ENCODE data around the gene MAPK11.
A peak's percentile ranks its signal among the peaks of the same experiment; 100 is the strongest.

MAPK11 gene

DNA sequence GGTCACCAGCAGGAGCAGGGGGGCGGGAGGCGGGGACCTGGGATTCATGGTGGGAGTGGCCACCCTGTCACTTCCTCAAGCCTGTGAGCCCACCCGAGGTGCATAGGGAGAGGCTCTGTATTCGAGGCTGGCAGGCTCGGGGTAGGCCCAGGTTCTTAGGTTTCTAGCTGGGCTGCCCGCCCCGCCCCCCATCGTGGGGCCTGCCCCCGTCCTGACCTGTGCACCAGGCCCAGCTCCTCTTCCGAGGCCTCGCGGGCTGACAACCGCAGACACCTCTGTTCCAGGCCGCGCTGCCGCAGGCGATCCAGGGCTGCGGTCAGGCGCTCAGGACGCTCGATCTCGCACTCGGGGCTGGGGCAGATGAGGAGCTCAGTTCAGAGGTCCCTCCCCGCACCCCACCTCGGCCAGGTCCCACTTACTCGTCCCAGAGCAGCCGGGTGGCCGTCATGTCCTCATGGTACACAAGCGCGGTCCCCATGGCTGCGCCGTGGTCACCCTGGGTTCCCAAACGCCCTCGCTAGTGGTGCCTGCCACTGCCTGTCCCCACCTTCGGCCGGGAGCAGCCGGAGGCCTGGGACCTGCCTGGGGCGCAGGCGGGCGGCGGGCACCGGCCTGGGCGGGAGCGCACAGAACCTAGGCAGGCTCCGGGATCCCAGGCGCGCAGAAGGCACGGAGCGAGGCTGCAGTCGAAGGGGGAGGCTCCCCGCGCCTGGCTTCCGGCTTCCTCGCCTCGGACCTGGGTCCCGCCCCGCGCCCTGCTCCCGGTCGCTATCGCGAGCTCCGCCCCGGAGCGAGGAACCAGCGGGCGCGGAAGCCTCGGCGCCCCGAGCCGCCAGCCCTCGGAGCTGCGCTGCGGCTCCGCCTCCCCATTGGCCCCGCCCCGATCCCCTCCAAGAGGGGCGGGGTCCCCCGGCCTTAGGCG, 19.4 kb downstream of the MAPK11 start, which contains the start of gene HDAC10:
TSS of gene HDAC10 (minus strand) at position 711 of the 922 bp plus-strand sequence. CDS start at position 478, 233 bp downstream.
- no peaks in the 10 kb centered on the region for H3K9me3 ChIP-seq (replicated peaks in 1 of 11)
- H4K20me1 ChIP-seq, result peaks cover 5 to 91% (median 57%) of the 10 kb centered on the region in 11 experiments; a peak in 20 of 22 replicates
- H3K4me3 ChIP-seq, result peak within 1 kb of the TSS; percentile 72 to 88 (median 82)
- peaks cover 43 to 64% (median 50%) of the 10 kb centered on the region in 10 experiments for H3K4me1 ChIP-seq
- TF ChIP-seq Cebpa-rat (IDR thresholded peaks at IDR 0.05), result no peak
- peak within 1 kb of the TSS; percentile 82 to 90 (median 88) for H3K9ac ChIP-seq
- no peaks in the 10 kb centered on the region for H3K27me3 ChIP-seq
- peak within 1 kb of the TSS; percentile 96 to 100 (median 98) for H3K4me2 ChIP-seq
- H3K36me3 ChIP-seq, result peaks cover 14 to 72% (median 44%) of the 10 kb centered on the region in 11 experiments; a peak in 21 of 22 replicates
- H3K27ac ChIP-seq, result peak within 1 kb of the TSS; percentile 60 to 87 (median 81); a peak in 21 of 22 replicates

- Histone ChIP-seq H3K9me3 (replicated peaks in 1 of 11) (no peaks in the 10 kb centered on the region), H3K4me1 (peaks cover 47 to 68% (median 55%) of the 10 kb centered on the region in 10 experiments), H4K20me1 (peaks cover 5 to 89% (median 59%) of the 10 kb centered on the region in 11 experiments; a peak in 20 of 22 replicates), H3K9ac (peak overlapping the region; percentile 82 to 90 (median 88)), H3K27me3 (no peaks in the 10 kb centered on the region), H3K36me3 (peaks cover 17 to 71% (median 44%) of the 10 kb centered on the region in 11 experiments; a peak in 21 of 22 replicates), H3K4me3 (peak overlapping the region; percentile 72 to 88 (median 82)), H3K27ac (peak overlapping the region in 10 of 11 experiments; percentile 60 to 87 (median 82); a peak in 16 of 22 replicates), H3K4me2 (peak overlapping the region; percentile 96 to 100 (median 98))
- no peak for TF ChIP-seq Cebpa-rat (IDR thresholded peaks at IDR 0.05)
Measured at GRCh38 chr22:50250249-50250554, 20.0 kb downstream of the MAPK11 start.

DNA sequence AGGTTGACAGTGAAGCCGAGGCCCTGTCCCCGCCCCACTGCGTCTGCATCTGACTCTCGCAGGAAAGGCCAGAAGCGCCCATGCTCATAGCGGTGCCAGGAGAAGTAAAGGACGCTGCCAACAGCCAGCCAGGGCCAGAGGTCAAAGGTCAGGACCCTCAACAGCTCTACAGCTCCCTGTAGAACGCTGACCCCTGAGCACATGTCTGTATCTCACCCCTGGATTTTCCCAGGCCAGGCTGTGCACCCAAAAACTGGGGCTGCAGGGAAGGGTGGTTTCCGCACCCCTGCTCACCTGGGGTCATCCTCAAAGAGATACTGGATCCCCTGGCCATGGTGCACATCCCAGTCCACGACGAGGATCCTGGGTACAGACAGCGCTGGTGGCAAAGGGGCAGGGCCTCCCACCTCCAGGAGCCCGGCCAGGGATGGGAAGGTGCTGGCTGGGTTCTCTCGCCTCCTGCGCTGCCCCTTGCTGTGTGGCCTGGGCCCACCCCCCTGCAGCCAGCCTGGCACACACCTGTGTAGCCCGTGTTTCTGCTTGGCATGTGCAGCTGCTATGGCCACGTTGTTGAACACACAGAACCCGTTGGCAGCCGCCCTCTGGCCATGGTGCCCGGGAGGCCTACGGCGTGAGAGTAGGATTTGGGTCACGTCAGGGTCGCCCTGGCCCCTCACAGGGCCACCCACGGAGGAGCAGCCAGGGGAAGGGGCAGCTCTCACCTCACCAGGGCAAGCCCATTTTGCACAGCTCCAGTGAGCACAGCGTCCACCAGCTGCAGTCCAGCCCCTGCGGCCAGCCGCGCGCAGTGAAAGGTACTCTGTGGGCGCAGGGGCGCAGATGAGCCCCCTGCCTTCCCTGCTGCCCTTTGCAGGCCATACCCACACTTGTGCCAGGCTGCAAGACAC, 20.6 kb downstream of the MAPK11 start:
- H3K4me1 ChIP-seq, result peaks cover 47 to 68% (median 55%) of the 10 kb centered on the region in 10 experiments
- no peak for TF ChIP-seq Cebpa-rat (IDR thresholded peaks at IDR 0.05)
- peak overlapping the region; percentile 96 to 100 (median 98) for H3K4me2 ChIP-seq

GRCh38 chr22:50248196-50249081, 21.7 kb downstream of the MAPK11 start:
- peaks cover 17 to 54% (median 32%) of the 10 kb centered on the region in 11 experiments; a peak in 21 of 22 replicates for H3K36me3 ChIP-seq
- H3K4me1 ChIP-seq, result peaks cover 50 to 74% (median 62%) of the 10 kb centered on the region in 10 experiments
- no peak for TF ChIP-seq Cebpa-rat (IDR thresholded peaks at IDR 0.05)
- H3K9ac ChIP-seq, result peak overlapping the region in 9 of 11 experiments; percentile 2 to 56 (median 31); a peak in 10 of 22 replicates
- H4K20me1 ChIP-seq, result peaks cover 5 to 79% (median 63%) of the 10 kb centered on the region in 11 experiments; a peak in 20 of 22 replicates
- peak overlapping the region in 2 of 11 experiments; percentile 38 to 40; a peak in 2 of 22 replicates for H3K27ac ChIP-seq
- H3K27me3 ChIP-seq, result no peaks in the 10 kb centered on the region
- no peak overlapping the region for H3K4me3 ChIP-seq
- peak overlapping the region; percentile 10 to 67 (median 44); a peak in 19 of 22 replicates for H3K4me2 ChIP-seq
- no peaks in the 10 kb centered on the region for H3K9me3 ChIP-seq (replicated peaks in 1 of 11)

More for the DNA sequence above, 20.6 kb downstream of the MAPK11 start:
- no peaks in the 10 kb centered on the region for H3K27me3 ChIP-seq
- peaks cover 5 to 83% (median 59%) of the 10 kb centered on the region in 11 experiments; a peak in 20 of 22 replicates for H4K20me1 ChIP-seq
- peaks cover 17 to 65% (median 39%) of the 10 kb centered on the region in 11 experiments; a peak in 21 of 22 replicates for H3K36me3 ChIP-seq
- H3K9ac ChIP-seq, result peak overlapping the region; percentile 82 to 90 (median 88)
- H3K4me3 ChIP-seq, result peak overlapping the region; percentile 72 to 88 (median 82)
- peak overlapping the region in 3 of 11 experiments; percentile 84 to 87 (median 86); a peak in 6 of 22 replicates for H3K27ac ChIP-seq
- no peaks in the 10 kb centered on the region for H3K9me3 ChIP-seq (replicated peaks in 1 of 11)

GRCh38 chr22:50247748-50248147, 22.4 kb downstream of the MAPK11 start:
- no peaks in the 10 kb centered on the region for H3K27me3 ChIP-seq
- H3K4me2 ChIP-seq, result peak overlapping the region; percentile 10 to 67 (median 44); a peak in 20 of 22 replicates
- H4K20me1 ChIP-seq, result peaks cover 5 to 82% (median 66%) of the 10 kb centered on the region in 11 experiments; a peak in 20 of 22 replicates
- H3K4me1 ChIP-seq, result peaks cover 57 to 77% (median 69%) of the 10 kb centered on the region in 10 experiments
- peak overlapping the region in 10 of 11 experiments; percentile 2 to 51 (median 31); a peak in 12 of 22 replicates for H3K9ac ChIP-seq
- peak overlapping the region in 3 of 11 experiments; percentile 20 to 40 (median 38); a peak in 3 of 22 replicates for H3K27ac ChIP-seq
- TF ChIP-seq Cebpa-rat (IDR thresholded peaks at IDR 0.05), result no peak
- no peaks in the 10 kb centered on the region for H3K9me3 ChIP-seq (replicated peaks in 1 of 11)
- H3K4me3 ChIP-seq, result no peak overlapping the region
- H3K36me3 ChIP-seq, result peaks cover 12 to 48% (median 28%) of the 10 kb centered on the region in 11 experiments; a peak in 21 of 22 replicates

- Histone ChIP-seq H3K4me3 (peak overlapping the region; percentile 79 to 95 (median 90); a peak in 18 of 20 replicates), H3K36me3 (peaks cover 10 to 46% (median 25%) of the 10 kb centered on the region in 11 experiments; a peak in 21 of 22 replicates), H3K4me2 (peak overlapping the region; percentile 91 to 100 (median 98)), H3K9ac (peak overlapping the region; percentile 83 to 95 (median 89); a peak in 21 of 22 replicates), H3K27me3 (no peaks in the 10 kb centered on the region), H4K20me1 (peaks cover 5 to 82% (median 66%) of the 10 kb centered on the region in 11 experiments; a peak in 19 of 22 replicates), H3K4me1 (peaks cover 64 to 79% (median 72%) of the 10 kb centered on the region in 10 experiments), H3K27ac (peak overlapping the region in 2 of 11 experiments; percentile 82 to 95; a peak in 1 of 22 replicates), H3K9me3 (replicated peaks in 1 of 11) (no peaks in the 10 kb centered on the region)
- TF ChIP-seq Cebpa-rat (IDR thresholded peaks at IDR 0.05), result no peak
Measured at GRCh38 chr22:50246242-50247175, 23.7 kb downstream of the MAPK11 start.

All from BLaER1 treated with 17β-estradiol and CSF1 and Interleukin-3, amounts not matched to agents 10 nM and 100 nM (cell line).